Stimulated activated CD4-positive, alpha-beta T cell treated with anti-CD3 and anti-CD28 coated beads, Interleukin-2, amount 100 ng/mL, for 4 hours (primary cell): ENCODE data around the gene SLC39A2.
"Not testable (repeated sequence)": the region's sequence is repeated elsewhere in the genome, so short reads cannot be mapped to it uniquely, and the experiment has no call there.

ENCODE experiments used
- DNase-seq: peaks from one replicate; pipeline ENCODE4 v3.0.0-alpha.2; 2020; ENCODE audit warnings: low read depth

The SLC39A2 gene

DNA sequence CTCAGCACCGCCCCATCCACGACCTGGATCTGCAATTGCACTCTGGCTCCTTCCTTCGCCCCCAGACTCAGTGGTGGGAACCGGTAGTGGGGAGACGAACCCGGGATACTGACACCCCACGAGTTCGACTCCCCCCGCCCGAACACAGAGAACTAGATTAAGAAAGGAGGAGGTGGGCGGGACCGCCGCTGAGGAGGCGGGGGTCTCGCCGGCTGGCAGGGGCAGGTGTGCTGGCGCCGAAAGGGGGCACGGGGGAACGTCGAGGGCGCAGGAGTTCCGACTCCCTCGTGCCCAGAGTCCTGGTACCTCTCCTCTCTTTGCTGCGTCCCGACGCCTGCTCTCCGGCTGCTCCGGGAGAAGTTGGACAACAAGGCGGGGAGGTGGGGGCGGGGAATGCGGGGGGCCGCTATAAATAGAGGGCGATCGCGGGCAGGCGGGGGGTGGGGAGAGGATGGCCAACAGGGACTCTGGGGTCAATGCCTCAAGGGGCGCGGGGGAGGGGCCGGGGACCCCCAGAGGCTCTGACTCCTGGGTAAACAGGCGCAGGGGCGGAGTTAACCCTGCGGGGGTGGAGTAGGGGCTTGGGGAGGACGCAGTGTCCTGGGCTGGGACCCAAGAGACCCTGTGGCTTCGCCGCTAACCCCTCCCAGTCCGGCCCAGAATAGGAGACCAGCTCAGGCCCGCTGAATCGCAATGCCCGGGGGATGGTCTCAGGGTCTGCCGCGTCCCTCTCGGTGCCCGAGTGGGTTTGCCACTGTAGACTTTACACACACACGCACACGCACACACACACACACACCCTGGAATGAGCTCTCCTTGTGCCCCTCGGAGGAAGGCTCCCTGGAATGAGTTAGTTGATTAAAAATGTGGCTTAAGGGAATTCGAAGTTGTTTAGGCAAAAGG, 26.5 kb downstream of the SLC39A2 start:
- no peak for DNase-seq

DNA sequence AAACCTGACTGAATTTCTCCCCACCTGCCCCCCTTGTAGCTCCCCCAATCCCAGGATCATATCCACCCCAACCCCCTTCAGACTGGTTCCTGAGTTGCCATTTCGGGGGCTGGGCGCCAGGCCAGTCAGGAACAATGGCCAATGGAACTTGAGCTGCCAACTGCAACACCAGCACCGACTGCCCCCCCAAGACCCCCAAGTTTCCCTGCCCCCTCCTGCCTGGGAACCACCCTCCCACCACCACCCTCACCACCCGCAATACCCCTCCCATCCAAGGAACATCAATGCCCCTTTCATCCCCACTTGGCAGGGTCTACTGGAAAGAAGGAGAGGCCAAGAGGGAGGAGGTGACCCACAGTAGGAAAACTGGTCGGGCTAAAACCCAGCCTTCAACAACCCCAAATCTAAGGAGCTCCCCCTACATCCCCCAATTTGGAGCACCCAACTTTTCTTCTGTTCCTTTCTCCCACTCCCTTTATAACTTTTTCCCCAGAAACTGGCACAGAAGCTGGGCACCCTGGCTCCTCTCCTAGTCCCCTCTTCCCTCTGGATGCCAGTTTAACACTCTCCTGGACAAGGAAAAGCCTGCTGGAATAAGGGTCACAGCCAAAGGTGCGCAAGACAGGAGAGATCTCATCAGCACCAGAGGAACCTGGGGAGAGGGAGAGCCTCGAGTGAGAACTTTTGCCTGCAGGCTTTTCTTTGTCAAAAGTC, 27.3 kb downstream of the SLC39A2 start:
- DNase-seq: no peak

DNA sequence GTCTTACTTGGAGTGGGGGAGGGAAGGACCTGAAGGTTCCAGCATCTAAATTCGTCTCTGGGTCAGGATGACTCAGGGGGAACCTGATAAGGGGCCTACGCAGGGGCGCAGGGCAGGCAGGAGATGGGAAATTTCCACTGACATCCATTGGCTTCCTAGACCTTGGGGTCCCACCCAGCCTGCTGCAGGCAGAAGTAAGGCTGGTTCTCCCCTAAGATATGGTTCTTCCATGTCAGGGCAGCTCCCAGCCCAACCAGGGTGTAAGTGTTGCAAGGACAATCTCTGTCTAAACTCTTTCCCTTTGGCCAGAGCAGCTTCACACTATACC, 27.9 kb downstream of the SLC39A2 start:
- no peak for DNase-seq

DNA sequence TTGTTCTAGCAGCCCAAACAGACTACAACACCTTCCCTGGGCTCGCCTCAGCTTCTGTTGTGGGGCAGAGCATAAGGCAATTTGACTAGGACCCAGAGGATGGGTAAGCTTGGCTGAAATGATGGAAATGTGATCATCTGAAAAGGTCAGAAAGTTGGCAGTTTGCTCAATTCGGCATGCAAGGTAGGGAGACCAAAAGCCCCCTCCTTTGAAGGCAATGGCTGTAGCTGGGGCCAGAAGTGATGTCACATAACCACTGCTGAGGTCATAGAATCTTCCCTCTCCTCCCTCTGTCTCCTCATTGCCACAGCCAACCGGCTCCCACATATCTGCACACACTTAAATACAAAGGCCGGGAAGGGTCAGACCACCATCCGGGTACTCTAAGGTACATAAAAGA, 30.8 kb downstream of the SLC39A2 start, which contains the start of gene TPPP2:
Gene TPPP2, plus strand, starts transcription at position 301 of the 400 bp plus-strand sequence. CDS start 365 bp downstream, outside the sequence.
- DNase-seq: no peak

DNA sequence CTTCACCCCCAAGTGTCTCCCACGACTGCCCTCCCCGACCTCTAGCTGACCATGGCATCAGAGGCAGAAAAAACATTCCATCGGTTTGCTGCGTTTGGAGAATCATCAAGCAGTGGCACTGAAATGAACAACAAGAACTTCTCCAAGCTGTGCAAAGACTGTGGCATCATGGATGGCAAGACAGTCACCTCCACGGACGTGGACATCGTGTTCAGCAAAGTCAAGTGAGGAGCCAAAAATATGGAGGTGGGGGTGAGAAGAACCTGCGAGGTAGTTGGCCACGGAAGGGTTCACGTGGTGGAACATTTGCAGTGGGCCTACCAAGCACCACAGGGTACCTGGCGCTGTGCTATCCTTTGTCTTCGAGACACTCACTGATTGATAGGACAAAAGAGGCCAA, 31.4 kb downstream of the SLC39A2 start:
- no peak for DNase-seq

DNA sequence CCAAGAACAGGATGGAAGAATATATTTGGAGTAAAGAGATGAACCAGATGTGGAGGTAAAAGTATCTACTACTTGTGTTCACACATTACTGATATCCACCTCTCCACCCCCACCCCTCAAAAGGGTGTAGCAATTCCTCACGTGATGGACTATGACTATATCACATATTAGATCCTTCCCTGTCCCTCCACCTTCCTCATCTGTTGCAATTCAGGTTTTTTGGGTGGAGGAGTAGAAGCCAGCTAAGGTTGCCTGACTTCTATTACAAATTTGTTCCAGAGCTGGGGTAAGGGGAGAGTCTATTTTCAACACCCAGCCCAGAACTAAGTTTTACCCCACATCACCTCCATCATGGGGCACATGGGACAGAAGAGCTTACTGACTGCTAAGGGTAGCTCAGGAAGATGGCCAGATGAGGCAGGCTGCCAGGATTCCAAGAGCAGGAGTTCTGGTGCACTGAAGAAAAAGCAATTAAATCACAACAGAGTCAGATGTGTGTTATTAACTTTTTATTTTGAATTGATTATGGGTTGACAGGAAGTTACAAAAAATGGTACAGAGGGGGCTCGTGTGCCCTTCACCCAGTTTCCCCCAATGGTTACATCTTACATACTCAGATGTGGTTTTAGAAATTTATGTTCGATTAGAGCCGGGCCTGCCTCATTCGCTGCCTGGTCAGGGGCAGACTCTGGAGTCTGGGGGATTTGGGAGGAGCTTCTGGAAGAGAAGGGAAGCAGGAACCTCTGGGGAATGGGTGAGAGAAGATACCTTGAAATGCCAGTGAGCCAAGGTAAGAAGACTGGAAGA, 33.4 kb downstream of the SLC39A2 start:
- DNase-seq: no peak

DNA sequence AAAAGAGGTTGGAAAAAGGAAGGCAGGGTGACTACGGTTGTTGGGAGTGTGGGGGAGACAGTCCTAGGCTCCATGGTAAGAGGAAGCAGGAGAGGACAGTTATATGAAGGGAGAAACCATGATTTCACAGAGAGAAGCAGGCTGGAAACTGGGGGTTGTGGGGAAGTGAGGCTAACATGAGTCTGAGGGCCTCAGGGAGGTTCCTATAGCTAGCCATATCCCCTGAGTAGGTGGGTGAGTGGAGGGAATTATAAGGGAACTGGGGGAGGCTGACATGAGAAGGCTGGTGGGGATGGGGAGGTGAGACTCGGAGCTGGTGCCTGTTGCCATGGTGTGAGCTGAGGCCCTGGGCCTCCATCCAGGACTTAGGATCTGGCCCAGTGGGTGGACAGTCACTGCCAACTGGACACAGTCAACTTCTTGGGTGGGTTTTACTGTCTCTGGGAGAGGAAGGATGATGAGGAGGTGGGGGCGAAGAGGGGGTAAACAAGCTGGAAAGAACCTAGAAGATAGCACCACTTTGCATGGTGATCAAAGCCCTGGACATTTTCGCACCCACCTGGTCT, 34.1 kb downstream of the SLC39A2 start:
- DNase-seq: no peak

DNA sequence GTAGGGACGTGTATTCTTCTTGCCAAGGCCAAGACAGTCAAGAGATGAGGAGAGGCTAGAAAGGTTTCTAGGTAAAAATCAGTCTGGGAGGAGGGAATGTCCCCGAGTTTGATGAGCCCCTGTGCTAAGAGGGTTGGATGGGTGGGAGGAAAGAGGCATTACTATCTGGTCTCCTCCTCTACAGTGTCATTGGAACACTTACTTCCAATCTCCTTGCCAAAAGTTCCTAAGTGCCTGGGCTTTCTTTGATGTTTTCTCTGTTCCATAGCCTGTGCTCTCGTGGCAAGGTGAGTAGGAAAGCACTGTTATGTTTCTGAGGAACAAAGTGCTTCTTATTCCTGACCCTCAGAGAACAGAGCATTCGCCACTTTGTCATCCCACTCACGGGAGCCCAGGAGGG, 35.6 kb downstream of the SLC39A2 start, which contains the start of gene RNASE13:
Gene RNASE13, minus strand, starts transcription at position 101 of the 400 bp plus-strand sequence. CDS start 519 bp downstream, outside the sequence.
- DNase-seq: no peak

DNA sequence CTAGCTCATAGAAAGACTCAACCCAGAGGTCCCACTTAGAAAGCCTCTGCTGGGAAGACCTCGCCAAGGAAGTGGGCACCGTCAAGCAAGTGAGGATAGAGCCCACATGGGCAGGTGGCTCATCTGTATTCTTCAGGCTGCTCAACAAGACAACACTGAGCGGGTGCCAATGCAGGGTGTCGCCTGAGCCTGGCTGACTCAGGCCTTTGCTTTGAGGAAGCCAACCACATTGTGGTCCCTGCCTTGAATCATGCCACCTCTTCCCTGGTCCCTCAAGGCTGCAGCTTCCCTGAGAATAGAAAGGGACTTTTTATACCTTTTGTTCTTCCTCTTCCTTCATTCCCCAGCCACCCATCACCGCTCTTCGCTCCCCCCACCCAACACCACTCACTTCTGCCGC, 37.7 kb downstream of the SLC39A2 start:
- DNase-seq: no peak

DNA sequence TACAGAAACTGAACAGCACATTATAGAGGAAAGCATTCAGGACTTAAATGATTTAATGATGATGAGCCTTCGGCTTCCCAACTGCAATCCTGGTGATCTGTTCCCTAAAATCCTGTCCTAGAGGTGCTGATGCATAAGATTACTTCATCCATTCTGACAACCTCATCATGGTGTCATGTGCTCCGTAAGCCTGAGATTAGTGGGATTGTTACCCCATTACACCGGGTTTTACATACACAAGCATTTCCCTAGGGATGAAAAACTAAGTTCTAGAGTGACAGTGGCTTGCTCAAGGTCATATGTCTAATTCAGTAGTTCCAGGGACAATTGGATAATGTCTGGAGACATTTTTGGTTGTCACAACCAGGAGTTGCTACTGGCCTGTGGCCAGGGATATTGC, 38.1 kb downstream of the SLC39A2 start:
- DNase-seq: no peak

DNA sequence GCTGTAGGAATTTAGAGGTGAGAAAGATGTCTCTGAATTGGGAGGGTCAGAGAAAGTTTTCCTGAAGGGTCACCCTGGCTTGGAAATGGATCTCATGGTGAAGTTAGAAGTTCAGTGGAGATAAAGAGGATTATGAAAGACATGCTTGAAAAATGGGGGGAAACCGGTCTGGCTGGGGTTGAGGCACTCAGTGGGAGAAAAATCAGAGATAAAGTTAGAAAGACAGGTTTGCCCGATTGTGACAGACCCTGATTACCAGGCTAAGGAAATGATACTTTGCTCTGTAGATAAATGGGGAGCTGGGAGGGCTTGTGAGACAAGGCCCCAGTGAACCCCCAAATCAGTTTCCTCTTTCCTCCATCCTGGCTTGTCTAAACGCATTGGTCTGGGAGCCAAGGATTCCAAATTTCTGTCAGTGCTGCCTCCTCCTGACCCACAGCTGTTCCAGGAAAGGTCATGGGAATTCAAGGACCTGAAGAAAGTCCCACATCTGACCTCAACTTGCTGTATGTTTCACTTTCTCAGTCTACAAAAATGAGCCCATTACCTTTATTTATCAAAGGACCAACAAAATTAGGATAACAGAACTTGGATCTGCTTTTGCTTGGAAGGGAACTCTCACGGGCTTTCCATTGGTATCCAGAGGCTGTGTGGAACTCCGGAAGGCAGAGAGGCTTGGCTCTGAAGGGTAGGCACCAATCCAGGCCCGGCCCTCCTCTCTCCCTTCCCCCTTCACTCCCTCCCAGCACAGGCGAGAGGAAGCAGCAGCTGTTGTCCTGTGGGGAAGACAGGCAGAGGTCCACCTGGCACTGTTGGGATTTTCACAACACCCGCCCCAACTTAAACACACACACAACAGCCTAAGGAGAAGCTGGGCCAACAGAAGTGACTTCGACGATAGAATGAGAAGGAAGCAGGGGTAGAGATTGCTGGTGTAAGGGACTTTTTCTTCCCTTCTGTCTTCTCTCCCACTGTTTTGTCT, 39.6 kb downstream of the SLC39A2 start:
- DNase-seq: no peak

DNA sequence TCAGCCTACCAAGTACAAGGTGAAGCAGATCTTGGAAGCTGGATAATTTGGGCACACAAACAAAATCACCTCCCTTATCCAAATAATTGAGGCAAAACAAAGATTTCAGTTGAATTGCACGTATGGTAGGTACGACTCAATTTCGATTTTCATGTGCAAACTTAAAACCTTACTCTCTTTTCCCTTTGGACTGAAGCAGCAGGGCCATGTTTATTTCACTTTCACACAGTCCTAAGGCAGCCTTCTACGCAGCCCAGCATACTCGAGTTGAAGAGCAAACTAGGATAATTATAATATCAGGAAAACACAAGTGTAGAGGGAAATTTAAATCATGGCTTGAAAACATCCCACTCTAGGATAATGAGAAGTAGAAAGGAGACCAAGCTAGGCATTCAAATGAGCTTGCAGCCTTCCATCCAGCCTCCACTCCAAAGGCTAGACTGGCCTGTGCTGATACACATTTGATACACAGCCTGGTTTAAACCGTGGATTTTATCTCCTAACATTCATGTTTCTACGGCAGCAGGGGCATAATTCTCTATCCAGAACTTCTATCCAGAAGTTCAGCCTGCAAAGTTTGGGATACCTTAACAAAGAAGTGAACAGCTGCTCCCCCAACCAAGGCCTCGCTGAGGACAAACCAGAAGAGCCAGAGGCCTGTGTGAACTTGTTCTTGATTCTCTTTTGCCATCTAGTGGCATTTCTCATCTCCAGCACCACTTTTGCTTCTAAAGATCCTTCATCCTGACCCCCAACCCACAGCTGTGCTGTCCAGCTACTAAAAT, 40.7 kb downstream of the SLC39A2 start:
- no peak for DNase-seq

DNA sequence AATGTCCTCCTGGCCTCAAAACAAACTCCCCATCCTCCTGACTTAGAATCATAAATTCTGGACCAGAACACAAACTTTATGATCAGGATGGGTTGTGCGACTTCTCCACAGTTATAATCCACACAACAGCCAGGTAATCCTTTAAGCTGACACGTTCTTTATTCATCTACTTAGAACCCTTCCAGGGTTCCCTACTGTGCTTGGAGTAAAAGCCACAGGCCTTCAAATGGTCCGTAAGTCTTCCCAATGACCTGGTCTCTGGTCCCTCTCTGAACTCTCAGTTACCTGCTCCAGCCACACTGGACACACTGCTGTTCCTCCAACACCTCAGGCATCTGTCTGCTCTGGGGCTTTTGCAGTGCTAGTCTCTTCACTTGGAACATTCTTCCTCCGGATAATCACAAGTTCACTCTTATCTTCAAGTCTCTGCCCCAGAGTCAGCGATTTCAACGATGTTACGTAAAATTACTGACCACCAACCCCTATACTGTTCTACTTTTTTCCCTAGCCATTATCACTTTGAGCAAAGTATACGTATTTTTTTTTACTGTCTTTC, 41.4 kb downstream of the SLC39A2 start:
- no peak for DNase-seq

DNA sequence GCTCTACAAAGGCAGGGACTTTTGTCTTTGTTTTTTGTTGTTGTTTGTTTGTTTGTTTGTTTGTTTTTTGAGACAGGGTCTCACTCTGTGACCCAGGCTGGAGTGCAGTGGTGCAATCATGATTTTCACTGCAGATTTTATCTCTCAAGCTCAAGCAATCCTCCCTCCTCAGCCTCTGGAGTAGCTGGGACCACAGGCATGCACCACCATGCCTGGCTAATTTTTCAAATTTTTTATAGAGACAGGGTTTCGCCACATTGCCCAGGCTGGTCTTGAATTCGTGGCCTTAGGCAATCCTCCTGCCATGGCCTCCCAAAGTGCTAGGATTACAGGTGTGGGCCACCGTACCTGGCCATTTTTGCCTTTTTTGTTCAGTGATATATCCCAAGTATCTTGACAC, 41.8 kb downstream of the SLC39A2 start:
- DNase-seq: not testable (repeated sequence)

DNA sequence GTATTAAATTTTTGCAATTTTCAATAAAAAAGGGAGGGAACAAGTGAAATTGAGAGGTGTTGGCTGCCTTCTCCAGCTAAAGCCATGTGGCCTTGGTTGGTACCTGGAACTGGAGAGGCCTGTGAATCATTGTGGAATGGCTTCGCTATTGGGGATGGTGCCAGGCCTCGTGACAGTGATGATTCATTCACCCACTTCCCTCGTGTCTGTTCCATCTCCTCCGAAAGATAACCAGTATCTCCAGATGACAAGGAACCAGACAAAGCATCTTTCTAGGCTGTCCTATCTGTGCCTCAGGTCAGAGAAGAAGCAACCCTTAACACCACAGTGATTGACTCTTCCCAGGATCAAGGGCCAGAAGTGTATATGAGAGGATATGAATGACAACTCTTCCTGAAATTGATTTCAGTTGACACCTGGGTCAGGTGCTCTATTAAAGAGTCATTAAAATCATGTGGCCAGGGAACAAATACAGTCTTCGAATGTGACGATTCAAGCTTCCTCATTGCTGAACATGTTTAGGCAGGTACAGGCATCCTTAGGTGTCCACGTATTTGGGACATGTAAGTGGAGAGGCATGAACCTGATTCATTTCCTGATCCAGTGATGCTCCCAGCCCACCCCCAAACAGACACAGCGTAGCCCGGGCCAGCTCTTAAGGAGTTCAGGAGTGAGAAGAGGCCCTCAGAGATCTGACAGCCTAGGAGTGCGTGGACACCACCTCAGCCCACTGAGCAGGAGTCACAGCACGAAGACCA, 42.8 kb downstream of the SLC39A2 start, which contains the start of gene RNASE7:
Gene RNASE7, plus strand, starts transcription at position 687 of the 758 bp plus-strand sequence. CDS start 631 bp downstream, outside the sequence.
- no peak for DNase-seq

DNA sequence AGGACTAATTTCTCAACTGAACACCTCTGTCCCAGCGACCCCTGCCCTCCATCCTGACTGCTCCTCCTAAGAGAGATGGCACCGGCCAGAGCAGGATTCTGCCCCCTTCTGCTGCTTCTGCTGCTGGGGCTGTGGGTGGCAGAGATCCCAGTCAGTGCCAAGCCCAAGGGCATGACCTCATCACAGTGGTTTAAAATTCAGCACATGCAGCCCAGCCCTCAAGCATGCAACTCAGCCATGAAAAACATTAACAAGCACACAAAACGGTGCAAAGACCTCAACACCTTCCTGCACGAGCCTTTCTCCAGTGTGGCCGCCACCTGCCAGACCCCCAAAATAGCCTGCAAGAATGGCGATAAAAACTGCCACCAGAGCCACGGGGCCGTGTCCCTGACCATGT, 43.8 kb downstream of the SLC39A2 start:
- no peak for DNase-seq

DNA sequence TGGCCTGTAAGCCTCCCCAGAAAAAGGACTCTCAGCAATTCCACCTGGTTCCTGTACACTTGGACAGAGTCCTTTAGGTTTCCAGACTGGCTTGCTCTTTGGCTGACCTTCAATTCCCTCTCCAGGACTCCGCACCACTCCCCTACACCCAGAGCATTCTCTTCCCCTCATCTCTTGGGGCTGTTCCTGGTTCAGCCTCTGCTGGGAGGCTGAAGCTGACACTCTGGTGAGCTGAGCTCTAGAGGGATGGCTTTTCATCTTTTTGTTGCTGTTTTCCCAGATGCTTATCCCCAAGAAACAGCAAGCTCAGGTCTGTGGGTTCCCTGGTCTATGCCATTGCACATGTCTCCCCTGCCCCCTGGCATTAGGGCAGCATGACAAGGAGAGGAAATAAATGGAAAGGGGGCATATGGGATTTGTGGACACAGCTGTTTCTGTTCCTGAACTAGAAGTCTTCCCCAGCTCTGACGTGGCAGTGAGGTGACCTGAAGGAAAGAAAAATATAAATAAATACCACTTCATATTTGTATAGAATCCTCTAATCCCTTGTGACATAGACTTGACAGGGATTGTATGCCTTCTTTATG, 44.4 kb downstream of the SLC39A2 start:
- no peak for DNase-seq

DNA sequence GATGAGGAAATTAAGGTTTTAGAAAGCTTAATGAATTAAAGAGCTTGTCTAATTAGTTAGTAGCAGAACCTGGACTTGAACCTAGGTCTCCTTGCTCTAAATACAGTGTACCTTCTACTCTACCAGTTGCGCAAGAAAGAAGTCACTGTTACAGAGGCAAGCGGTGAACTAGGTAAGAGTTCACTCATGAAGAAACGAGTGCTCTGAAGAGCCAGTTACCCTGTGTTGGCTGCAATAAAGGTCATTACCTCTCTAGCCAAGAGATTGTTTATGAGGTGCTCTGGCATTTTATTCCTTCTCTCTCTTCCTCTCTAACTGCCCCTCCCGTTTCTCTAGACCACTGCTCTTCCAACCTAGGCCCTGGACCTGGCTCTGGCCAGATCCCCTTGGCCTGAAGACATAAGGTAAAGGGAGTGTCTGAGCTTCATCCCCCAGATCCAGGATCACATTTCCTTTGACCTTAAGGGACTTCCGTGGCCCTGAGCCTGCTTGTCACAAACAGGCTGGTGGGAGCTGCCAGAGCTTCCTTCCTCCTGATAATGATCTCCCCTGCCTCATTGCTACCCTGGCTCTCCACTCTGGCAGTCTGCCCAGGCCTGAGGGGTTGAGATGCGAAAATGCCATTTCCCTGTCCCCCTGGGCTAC, 45.0 kb downstream of the SLC39A2 start:
- no peak for DNase-seq
